Parathyroid adenoma (tissue), 2 donors: ENCODE measurements around the gene SFMBT2.

Experiments used
- H2AFZ ChIP-seq: fragments of 300-600 bp; sonication (generic); one replicate; pipeline ENCODE4 v1.7.0; 2017; ENCODE audit warnings: antibody characterized with exemption, mild to moderate bottlenecking
- H3K27ac ChIP-seq: fragments of 300-600 bp; sonication (generic); one replicate; pipeline ENCODE4 v1.7.0; 2017
- H3K27me3 ChIP-seq: fragments of 300-600 bp; sonication (generic); one replicate; pipeline ENCODE4 v1.7.0; 2017; ENCODE audit warnings: low read length; ENCODE audit not compliant: control insufficient read depth, insufficient read depth
- H3K36me3 ChIP-seq: fragments of 300-600 bp; sonication (generic); one replicate; pipeline ENCODE4 v1.7.0; 2017; ENCODE audit warnings: low read length; ENCODE audit not compliant: control insufficient read depth, insufficient read depth
- H3K4me1 ChIP-seq: fragments of 300-600 bp; sonication (generic); one replicate; pipeline ENCODE4 v1.7.0; 2017; ENCODE audit warnings: control low read depth
- H3K4me2 ChIP-seq: fragments of 300-600 bp; sonication (generic); one replicate; pipeline ENCODE4 v1.7.0; 2017; ENCODE audit warnings: low read length
- H3K4me3 ChIP-seq: fragments of 300-600 bp; sonication (generic); one replicate; pipeline ENCODE4 v1.7.0; 2017; ENCODE audit warnings: low read depth, low read length
- H3K79me2 ChIP-seq: fragments of 300-600 bp; sonication (generic); one replicate; pipeline ENCODE4 v1.7.0; 2017; ENCODE audit warnings: control low read depth
- H3K9ac ChIP-seq: fragments of 300-600 bp; sonication (generic); one replicate; pipeline ENCODE4 v1.7.0; 2017; ENCODE audit warnings: mild to moderate bottlenecking
- H3K9me3 ChIP-seq: fragments of 300-600 bp; sonication (generic); one replicate; pipeline ENCODE4 v1.7.0; 2017; ENCODE audit warnings: low read length; ENCODE audit not compliant: control insufficient read depth
- CTCF ChIP-seq: fragments of 300-600 bp; sonication (generic); IDR thresholded peaks from one replicate; pipeline ENCODE4 v1.7.0; 2017; ENCODE audit warnings: antibody characterized with exemption, mild to moderate bottlenecking
- donor health status: primary hyperparathyroidism.

The SFMBT2 gene

GRCh38 chr10:7410862-7411670 is at the start of gene SFMBT2:
TSS of gene SFMBT2 (minus strand) at chr10:7411034. CDS start at chr10:7381898, 29,136 bp downstream.
- Histone ChIP-seq H3K9me3 (no peaks in the 10 kb centered on the region), H3K36me3 (no peaks in the 10 kb centered on the region), H3K79me2 (peaks cover 2% of the 10 kb centered on the region), H3K9ac (peak within 1 kb of the TSS; percentile 64), H3K4me2 (peak within 1 kb of the TSS; percentile 99), H3K27ac (peak within 1 kb of the TSS; percentile 47), H3K4me1 (peaks cover 11% of the 10 kb centered on the region), H2AFZ (peak within 1 kb of the TSS; percentile 84), H3K27me3 (no peaks in the 10 kb centered on the region), H3K4me3 (peak within 1 kb of the TSS; percentile 81)
- TF ChIP-seq CTCF = peak; percentile 13

- no peak overlapping the region for H3K4me2 ChIP-seq
- no peak overlapping the region for H3K9ac ChIP-seq
- H3K27ac ChIP-seq = no peak overlapping the region
- no peaks in the 10 kb centered on the region for H3K27me3 ChIP-seq
- H3K4me1 ChIP-seq = no peaks in the 10 kb centered on the region
- no peak for TF ChIP-seq CTCF
- no peak overlapping the region for H2AFZ ChIP-seq
- no peaks in the 10 kb centered on the region for H3K36me3 ChIP-seq
- H3K79me2 ChIP-seq = no peaks in the 10 kb centered on the region
- no peak overlapping the region for H3K4me3 ChIP-seq
- H3K9me3 ChIP-seq = no peaks in the 10 kb centered on the region
Measured at GRCh38 chr10:7460006-7460405, 49.2 kb upstream of the SFMBT2 start.

- H3K4me1 ChIP-seq = no peaks in the 10 kb centered on the region
- no peaks in the 10 kb centered on the region for H3K36me3 ChIP-seq
- H3K9me3 ChIP-seq = no peaks in the 10 kb centered on the region
- H3K27ac ChIP-seq = no peak overlapping the region
- TF ChIP-seq CTCF = no peak
- H3K79me2 ChIP-seq = no peaks in the 10 kb centered on the region
- no peak overlapping the region for H2AFZ ChIP-seq
- H3K4me2 ChIP-seq = no peak overlapping the region
- no peak overlapping the region for H3K4me3 ChIP-seq
- H3K27me3 ChIP-seq = no peaks in the 10 kb centered on the region
- no peak overlapping the region for H3K9ac ChIP-seq
Measured at GRCh38 chr10:7458556-7458955, 47.7 kb upstream of the SFMBT2 start.

GRCh38 chr10:7457478-7458316 is 46.9 kb upstream of the SFMBT2 start:
- no peak for TF ChIP-seq CTCF
- no peak overlapping the region for H3K4me2 ChIP-seq
- no peaks in the 10 kb centered on the region for H3K27me3 ChIP-seq
- H3K79me2 ChIP-seq = no peaks in the 10 kb centered on the region
- H3K4me1 ChIP-seq = no peaks in the 10 kb centered on the region
- no peak overlapping the region for H3K9ac ChIP-seq
- no peak overlapping the region for H3K4me3 ChIP-seq
- no peaks in the 10 kb centered on the region for H3K36me3 ChIP-seq
- H3K9me3 ChIP-seq = no peaks in the 10 kb centered on the region
- H3K27ac ChIP-seq = no peak overlapping the region
- no peak overlapping the region for H2AFZ ChIP-seq
